Right atrium auricular region (tissue), 2 donors: ENCODE data around the gene MTAP. TPM values are rescaled to one million over a fixed set of nuclear protein-coding genes. Genes with fewer than 3 reads are reported as not detected.
"Not testable (repeated sequence)": the region's sequence is repeated elsewhere in the genome, so short reads cannot be mapped to it uniquely, and the experiment has no call there.

Experiments
- DNase-seq: peaks from one replicate; pipeline ENCODE4 v3.0.0-alpha.2; 2019; ENCODE audit warnings: low spot score
- H3K27ac ChIP-seq, 2 donors: fragments of 200-600 bp; sonication (generic); 1 replicate in 1 of 2; 2 replicates in 1 of 2; pipeline ENCODE4 v1.5.1; 2016 to 2019
- H3K27me3 ChIP-seq, 2 donors: fragments of 200-600 bp; sonication (generic); one replicate each; pipeline versions ENCODE4 v1.5.1 to v1.6.0; 2017 to 2019
- H3K36me3 ChIP-seq: fragments of 200-600 bp; sonication (generic); one replicate; pipeline ENCODE4 v1.5.1; 2016
- H3K4me1 ChIP-seq, 2 donors: fragments of 200-600 bp; sonication (generic); one replicate each; pipeline versions ENCODE4 v1.5.1 to v1.6.0; 2017 to 2019
- H3K4me3 ChIP-seq, 2 donors: fragments of 200-600 bp; sonication (generic); 1 replicate in 1 of 2; 2 replicates in 1 of 2; pipeline ENCODE4 v1.5.1; 2017 to 2019; ENCODE audit warnings: mild to moderate bottlenecking in 1 of 2, moderate library complexity in 1 of 2
- H3K9me3 ChIP-seq, 2 donors: fragments of 200-600 bp; sonication (generic); one replicate each; pipeline ENCODE4 v1.5.1; 2019
- CTCF ChIP-seq, 2 donors: fragments of 200-600 bp; sonication (generic); IDR thresholded peaks; one replicate each; pipeline ENCODE4 v1.5.1; 2019; ENCODE audit warnings: antibody characterized with exemption in 2 of 2
- total RNA-seq, 2 donors: library from RNA; depleted of rRNA; stranded (reverse); fragments of >200 nt; gene quantifications; one replicate each; pipeline ENCODE4 v1.1.0, GENCODE V29; 2016

MTAP gene
- total RNA-seq, 2 donors from 2014 or later = 9.1 to 10.3 TPM

GRCh38 chr9:21936161-21936560 is 133.7 kb downstream of the MTAP start:
- Histone ChIP-seq H3K9me3 (no peaks in the 10 kb centered on the region), H3K4me3 (no peak overlapping the region), H3K4me1 (no peaks in the 10 kb centered on the region), H3K27ac (no peak overlapping the region), H3K36me3 (no peaks in the 10 kb centered on the region), H3K27me3 (no peaks in the 10 kb centered on the region)
- DNase-seq = no peak
- no peak for TF ChIP-seq CTCF (IDR thresholded peaks at IDR 0.05)

GRCh38 chr9:21941337-21941995 is 139.0 kb downstream of the MTAP start:
- Histone ChIP-seq H3K4me1 (no peaks in the 10 kb centered on the region), H3K9me3 (no peaks in the 10 kb centered on the region), H3K27ac (no peak overlapping the region), H3K4me3 (no peak overlapping the region), H3K36me3 (no peaks in the 10 kb centered on the region), H3K27me3 (no peaks in the 10 kb centered on the region)
- no peak for TF ChIP-seq CTCF (IDR thresholded peaks at IDR 0.05)
- no peak for DNase-seq

- DNase-seq = no peak
- Histone ChIP-seq H3K4me1 (no peaks in the 10 kb centered on the region), H3K4me3 (no peak overlapping the region), H3K27me3 (no peaks in the 10 kb centered on the region), H3K36me3 (no peaks in the 10 kb centered on the region), H3K9me3 (no peaks in the 10 kb centered on the region), H3K27ac (no peak overlapping the region)
- TF ChIP-seq CTCF (IDR thresholded peaks at IDR 0.05) = no peak
Observed at GRCh38 chr9:21943464-21943863, 141.0 kb downstream of the MTAP start.

- Histone ChIP-seq H3K27me3 (no peaks in the 10 kb centered on the region), H3K4me3 (no peak overlapping the region), H3K4me1 (no peaks in the 10 kb centered on the region), H3K27ac (no peak overlapping the region), H3K9me3 (no peaks in the 10 kb centered on the region), H3K36me3 (no peaks in the 10 kb centered on the region)
- no peak for DNase-seq
- no peak for TF ChIP-seq CTCF (IDR thresholded peaks at IDR 0.05)
Observed at GRCh38 chr9:21945606-21946005, 143.2 kb downstream of the MTAP start.

- Histone ChIP-seq H3K9me3 (peaks cover 0 to 9% of the 10 kb centered on the region in 2 donors), H3K27ac (no peak overlapping the region), H3K4me3 (no peak overlapping the region), H3K4me1 (no peaks in the 10 kb centered on the region), H3K27me3 (no peaks in the 10 kb centered on the region), H3K36me3 (no peaks in the 10 kb centered on the region)
- TF ChIP-seq CTCF (IDR thresholded peaks at IDR 0.05) = no peak
- no peak for DNase-seq
Observed at GRCh38 chr9:21958833-21959232, 156.4 kb downstream of the MTAP start.

- not testable (repeated sequence) for DNase-seq, H3K27me3 ChIP-seq, H3K4me3 ChIP-seq, H3K4me1 ChIP-seq, H3K27ac ChIP-seq, H3K36me3 ChIP-seq
- H3K9me3 ChIP-seq = peaks cover 0 to 10% of the 10 kb centered on the region in 2 donors
Observed at GRCh38 chr9:21959268-21959667, 156.8 kb downstream of the MTAP start.
